B cell (primary cell): Measurements from ENCODE around the gene ZNF609. TPM values are rescaled to one million over a fixed set of nuclear protein-coding genes. Genes with fewer than 3 reads are reported as not detected.

Experiments used
- ATAC-seq: fragments of 200-7000 bp; cut with Tn5 transposase; one replicate; pipeline ENCODE4 v1.10.0; 2021; ENCODE audit warnings: low read depth, mild to moderate bottlenecking, moderate number of reproducible peaks, moderate library complexity
- CTCF ChIA-PET: fragments of 350-600 bp; sonication (Branson Sonifier 250); formaldehyde crosslinking; loops from one replicate; lab custom pipeline; 2021; ENCODE audit warnings: antibody characterized with exemption, inconsistent platforms; lab: Charles Lee
- POLR2A ChIA-PET: fragments of 350-600 bp; sonication (Branson Sonifier 250); formaldehyde crosslinking; loops from one replicate; lab custom pipeline; 2021; ENCODE audit warnings: antibody characterized with exemption; lab: Charles Lee
- DNase-seq: peaks from one replicate; pipeline ENCODE4 v3.0.0; 2013
- H2AFZ ChIP-seq: 2 replicates; pipeline ENCODE4 v1.6.1; 2012; ENCODE audit warnings: mild to moderate bottlenecking, low read depth, low read length; ENCODE audit not compliant: insufficient read depth, poor library complexity, severe bottlenecking
- H3K27ac ChIP-seq, 2 donors: 1 replicate in 1 of 2; 2 replicates in 1 of 2; pipeline ENCODE4 v1.5.1; 2012 to 2013; ENCODE audit warnings: low read length in 2 of 2, mild to moderate bottlenecking in 2 of 2, moderate library complexity in 1 of 2
- H3K27me3 ChIP-seq, 4 experiments: fragments of 200-600 bp in 1 of 4; sonication (generic) in 1 of 4; replicated peaks in 1 of 4; 1 replicate in 2 of 4; 2 replicates in 2 of 4; pipeline versions ENCODE4 v1.6.1 to v1.7.0; 2013 to 2016; ENCODE audit warnings: low read length in 3 of 4, mild to moderate bottlenecking in 2 of 4, mixed read lengths in 1 of 4, moderate library complexity in 1 of 4; ENCODE audit not compliant: insufficient read depth in 4 of 4, control insufficient read depth in 3 of 4; ENCODE audit errors: control extremely low read depth in 1 of 4
- H3K36me3 ChIP-seq, 2 experiments: replicated peaks in 1 of 2; 1 replicate in 1 of 2; 2 replicates in 1 of 2; pipeline versions ENCODE4 v1.6.1 to v1.7.1; 2013; ENCODE audit warnings: low read length in 1 of 2; ENCODE audit not compliant: insufficient read depth in 2 of 2, control insufficient read depth in 1 of 2; ENCODE audit errors: control extremely low read depth in 1 of 2, extremely low read depth in 1 of 2
- H3K4me1 ChIP-seq, 2 donors: fragments of 200-600 bp in 1 of 2; sonication (generic) in 1 of 2; 1 replicate in 1 of 2; 2 replicates in 1 of 2; pipeline versions ENCODE4 v1.5.1 to v1.6.1; 2013 to 2017; ENCODE audit warnings: low read length in 2 of 2; ENCODE audit not compliant: control insufficient read depth in 2 of 2, insufficient read depth in 2 of 2
- H3K4me2 ChIP-seq: replicated peaks from 2 replicates; pipeline ENCODE3; 2012; ENCODE audit warnings: mild to moderate bottlenecking, low read depth, low read length; ENCODE audit not compliant: poor library complexity, severe bottlenecking
- H3K4me3 ChIP-seq, 5 experiments: fragments of 200-600 bp in 1 of 5; sonication (generic) in 1 of 5; 1 replicate in 3 of 5; 2 replicates in 2 of 5; pipeline versions ENCODE4 v1.5.1 to v1.7.0; 2011 to 2016; ENCODE audit warnings: low read length in 4 of 5, mild to moderate bottlenecking in 4 of 5, low read depth in 2 of 5, control low read depth in 1 of 5, moderate library complexity in 1 of 5; ENCODE audit not compliant: insufficient read depth in 1 of 5; ENCODE audit errors: control extremely low read depth in 1 of 5, extremely low read depth in 1 of 5
- H3K79me2 ChIP-seq: fragments of 200-600 bp; sonication (generic); one replicate; pipeline ENCODE4 v1.6.0; 2016; ENCODE audit warnings: low read length; ENCODE audit not compliant: control insufficient read depth, insufficient read depth
- H3K9ac ChIP-seq: fragments of 200-600 bp; sonication (generic); 2 replicates; pipeline ENCODE4 v1.6.1; 2017; ENCODE audit warnings: mild to moderate bottlenecking, low read length, moderate library complexity
- H3K9me3 ChIP-seq, 3 donors: one replicate each; pipeline versions ENCODE4 v1.6.1 to v1.7.1; 2013; ENCODE audit warnings: low read length in 2 of 3; ENCODE audit not compliant: control insufficient read depth in 2 of 3, insufficient read depth in 1 of 3; ENCODE audit errors: control extremely low read depth in 1 of 3
- H4K20me1 ChIP-seq: 2 replicates; pipeline ENCODE4 v1.6.0; 2012; ENCODE audit warnings: mild to moderate bottlenecking, low read length; ENCODE audit not compliant: insufficient read depth, control insufficient read depth, poor library complexity, severe bottlenecking
- H3K27ac Mint-ChIP-seq: one replicate; pipeline ENCODE4 v1.8.0; 2021; ENCODE audit warnings: mixed read lengths
- H3K27me3 Mint-ChIP-seq: one replicate; pipeline ENCODE4 v1.8.0; 2021; ENCODE audit warnings: mixed read lengths
- H3K4me1 Mint-ChIP-seq: one replicate; pipeline ENCODE4 v1.8.0; 2021; ENCODE audit warnings: mixed read lengths
- H3K4me3 Mint-ChIP-seq: one replicate; pipeline ENCODE4 v1.8.0; 2021; ENCODE audit warnings: mixed read lengths
- H3K9me3 Mint-ChIP-seq: one replicate; pipeline ENCODE4 v1.8.0; 2022; ENCODE audit warnings: mixed read lengths; ENCODE audit not compliant: insufficient read depth
- CTCF ChIP-seq: fragments of 200-600 bp; IDR thresholded peaks from one replicate; pipeline ENCODE4 v1.8.0; 2022; ENCODE audit warnings: antibody characterized with exemption, mild to moderate bottlenecking
- EZH2 ChIP-seq: IDR thresholded peaks from 2 replicates; pipeline ENCODE4 v1.6.1; 2012; ENCODE audit warnings: borderline replicate concordance, low read depth, mild to moderate bottlenecking, moderate library complexity, low read length; ENCODE audit not compliant: insufficient read depth, poor library complexity, severe bottlenecking
- WGBS: methylation state at CpG from one replicate; pipeline ENCODE4 v1.1.5; 2013; ENCODE audit warnings: missing lambda C conversion rate; ENCODE audit not compliant: insufficient coverage; 5-methylcytosine and 5-hydroxymethylcytosine counted together
- intact Hi-C: fragments of 100-400 bp; cut with micrococcal nuclease; formaldehyde crosslinking; loops from one replicate; pipeline ENCODE4 v1.10.0; 2022
- polyA plus RNA-seq: library from polyadenylated mRNA; depleted of rRNA; stranded (reverse); fragments of >200 nt; gene quantifications from 2 replicates; pipeline ENCODE4 v1.2.3, GENCODE V29; 2012
- total RNA-seq, 2 donors: library from RNA; stranded (reverse); fragments of 120-200 nt in 1 of 2; gene quantifications; 1 replicate in 1 of 2; 2 replicates in 1 of 2; pipeline versions ENCODE4 v1.2.3 to v1.2.4, GENCODE V29; 2013 to 2022

ZNF609 gene
- total and polyA plus RNA-seq, 2 donors (not counting 1 experiment from before 2014, with no cell fraction given): 5.8 to 32.9 TPM

GRCh38 chr15:64515825-64516224 is 55.4 kb downstream of the ZNF609 start:
- DNase-seq (no peak), ATAC-seq (no peak)
- Histone ChIP-seq H3K27ac (no peak overlapping the region), H3K79me2 (peaks cover 47% of the 10 kb centered on the region), H3K9me3 (no peaks in the 10 kb centered on the region), H3K9ac (no peak overlapping the region), H2AFZ (no peak overlapping the region), H3K27me3 (no peaks in the 10 kb centered on the region), H3K4me3 (no peak overlapping the region), H3K4me2 (no peak overlapping the region), H4K20me1 (no peaks in the 10 kb centered on the region), H3K36me3 (peaks cover 3 to 4% of the 10 kb centered on the region in 2 experiments), H3K4me1 (peaks cover 6 to 8% of the 10 kb centered on the region in 2 donors)
- no peaks in the 10 kb centered on the region for H3K9me3 Mint-ChIP-seq
- CTCF ChIA-PET: interaction anchor here (0.6 kb wide), 1 partner anchor 924 kb away, joined by 3 read pairs; no protein-coding TSS in a partner anchor
- H3K27ac Mint-ChIP-seq: no peak overlapping the region
- 98% methylated on average over 8 of the region's 9 CpGs for WGBS
- TF ChIP-seq EZH2: no peak
- no peak for TF ChIP-seq CTCF
- POLR2A ChIA-PET: no interaction called here
- H3K27me3 Mint-ChIP-seq: no peaks in the 10 kb centered on the region
- H3K4me1 Mint-ChIP-seq: peaks cover 30% of the 10 kb centered on the region
- intact Hi-C loops: no loop called here
- no peak overlapping the region for H3K4me3 Mint-ChIP-seq

- Mint-ChIP-seq H3K4me3 (no peak overlapping the region), H3K9me3 (no peaks in the 10 kb centered on the region), H3K27me3 (no peaks in the 10 kb centered on the region), H3K27ac (no peak overlapping the region), H3K4me1 (peaks cover 18% of the 10 kb centered on the region)
- POLR2A ChIA-PET: interaction anchor here (0.5 kb wide), 1 partner anchor 69 kb away, joined by 8 read pairs; no protein-coding TSS in a partner anchor
- Histone ChIP-seq H3K4me1 (no peaks in the 10 kb centered on the region), H3K4me2 (no peak overlapping the region), H4K20me1 (no peaks in the 10 kb centered on the region), H3K79me2 (peaks cover 47% of the 10 kb centered on the region), H3K9me3 (no peaks in the 10 kb centered on the region), H3K27me3 (no peaks in the 10 kb centered on the region), H2AFZ (no peak overlapping the region), H3K27ac (no peak overlapping the region), H3K36me3 (peaks cover 3 to 4% of the 10 kb centered on the region in 2 experiments), H3K4me3 (no peak overlapping the region), H3K9ac (no peak overlapping the region)
- TF ChIP-seq EZH2: no peak
- TF ChIP-seq CTCF: no peak
- CTCF ChIA-PET: no interaction called here
- ATAC-seq (no peak), DNase-seq (no peak)
- intact Hi-C loops: no loop called here
These were observed 59.5 kb downstream of the ZNF609 start for GRCh38 chr15:64519897-64520296.
